SHP77 treated with DMSO at 0.1 percent for 48 hours (cell line): ENCODE data around the gene FBXW7.
"Not testable (repeated sequence)": the region's sequence is repeated elsewhere in the genome, so short reads cannot be mapped to it uniquely, and the experiment has no call there.

ENCODE experiments used
- DNase-seq: peaks from one replicate; lab custom pipeline; 2025; lab: John Stamatoyannopoulos, UW

Gene FBXW7

GRCh38 chr4:152535903-152536544 is at the start of gene FBXW7:
Gene FBXW7, minus strand, starts transcription at chr4:152536092. Its CDS starts 124,289 bp downstream, at chr4:152411803.
- peak; percentile 82 for DNase-seq

- DNase-seq, result no peak
These were observed 49.1 kb upstream of the FBXW7 start for GRCh38 chr4:152585023-152585441.

GRCh38 chr4:152581536-152582160 is 45.8 kb upstream of the FBXW7 start:
- no peak for DNase-seq

DNA sequence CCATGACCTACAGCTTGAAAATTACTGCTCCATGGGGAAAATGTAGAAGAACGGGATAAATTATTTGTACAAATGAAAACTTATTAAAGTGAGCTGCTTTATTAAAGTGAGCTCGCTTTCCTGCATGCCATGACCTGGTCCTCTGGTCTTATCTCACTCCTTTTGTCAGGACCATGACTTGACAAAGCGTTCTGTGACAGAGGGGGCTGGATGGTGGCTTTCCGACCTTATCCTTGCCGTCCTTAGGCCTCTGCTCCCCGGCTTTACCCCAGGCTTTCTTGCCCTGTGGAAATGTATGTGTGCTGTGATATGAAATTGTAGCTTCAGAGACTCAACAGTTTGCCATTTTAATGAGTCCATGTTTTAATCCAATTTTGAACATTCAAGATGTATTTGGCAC is 44.0 kb upstream of the FBXW7 start:
- DNase-seq, result no peak

DNA sequence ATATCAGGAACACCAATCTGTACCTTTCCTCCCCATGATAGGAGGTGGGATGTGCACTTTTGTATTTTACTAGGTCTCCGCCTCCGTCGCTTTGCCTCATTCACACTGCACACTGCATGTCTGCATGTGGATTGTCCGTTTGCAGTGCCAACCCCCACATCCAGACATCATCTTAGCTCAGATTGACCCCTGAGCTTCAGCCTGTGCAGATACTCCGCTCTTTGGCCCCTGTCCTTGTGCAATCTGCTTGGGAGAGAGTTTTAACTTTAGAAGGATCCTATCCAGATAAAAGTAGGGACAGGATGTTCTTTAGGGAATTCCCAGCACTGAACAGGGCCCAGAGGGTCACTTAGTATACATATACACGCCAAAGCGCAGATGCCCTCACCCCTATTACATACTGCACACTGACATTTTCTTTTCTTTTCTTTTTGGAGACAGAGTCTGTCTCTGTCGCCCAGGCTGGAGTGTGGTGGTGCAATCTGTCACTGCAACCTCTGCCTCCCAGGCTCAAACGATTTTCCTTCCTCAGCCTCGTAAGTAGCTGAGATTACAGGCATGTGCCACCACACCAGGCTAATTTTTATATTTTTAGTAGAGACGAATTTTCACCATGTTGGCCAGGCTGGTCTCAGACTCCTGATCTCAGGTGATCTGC is 43.3 kb upstream of the FBXW7 start:
- no peak for DNase-seq

DNA sequence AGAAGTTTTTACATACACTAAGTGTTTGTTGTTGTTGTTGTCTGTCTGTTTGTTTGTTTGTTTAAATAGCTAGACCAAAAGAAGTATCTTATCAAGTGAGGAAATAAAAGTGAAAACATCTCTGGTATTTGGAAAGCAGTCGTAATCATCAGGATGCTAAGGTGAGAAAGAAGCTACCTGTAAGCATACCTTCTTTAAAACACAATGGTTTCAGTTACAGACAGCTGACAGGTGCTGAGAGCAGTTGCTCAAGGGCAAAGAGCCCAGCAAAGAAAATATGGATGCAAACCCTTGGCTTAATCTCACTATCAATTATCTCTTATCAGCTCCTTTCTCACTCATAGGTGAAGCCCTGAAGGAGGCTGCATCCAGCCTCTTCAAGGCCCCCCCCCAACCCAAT is 42.8 kb upstream of the FBXW7 start:
- no peak for DNase-seq

GRCh38 chr4:152577708-152578396 is 42.0 kb upstream of the FBXW7 start:
- DNase-seq, result no peak

GRCh38 chr4:152575533-152575932 is 39.6 kb upstream of the FBXW7 start:
- no peak for DNase-seq

- no peak for DNase-seq
These were observed 38.0 kb upstream of the FBXW7 start for GRCh38 chr4:152573861-152574260.

GRCh38 chr4:152572417-152573086 is 36.7 kb upstream of the FBXW7 start:
- no peak for DNase-seq

- no peak for DNase-seq
These were observed 35.9 kb upstream of the FBXW7 start for GRCh38 chr4:152571770-152572169.

- DNase-seq, result no peak
These were observed 35.4 kb upstream of the FBXW7 start for GRCh38 chr4:152571296-152571695.

- no peak for DNase-seq
These were observed 29.4 kb upstream of the FBXW7 start for GRCh38 chr4:152565333-152565732.

GRCh38 chr4:152564336-152564735 is 28.4 kb upstream of the FBXW7 start:
- DNase-seq, result no peak

DNA sequence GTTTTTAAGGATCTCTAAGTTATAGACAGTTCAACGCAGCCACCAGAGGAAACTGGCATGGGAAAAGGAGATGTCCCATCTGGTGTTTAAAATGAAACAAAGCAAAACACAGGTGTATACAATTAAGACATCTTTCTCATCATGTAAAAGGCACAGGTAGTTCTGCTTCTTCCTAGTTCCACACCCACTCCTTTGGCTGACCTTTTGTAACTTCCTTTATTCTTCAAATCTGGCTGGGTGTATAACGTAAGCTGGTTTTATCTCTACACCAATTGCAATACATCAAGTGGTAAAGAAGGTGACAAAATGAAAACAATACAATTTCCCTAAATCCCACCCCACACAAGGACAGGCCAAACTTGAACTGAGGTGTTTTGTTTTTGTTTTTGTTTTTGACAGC is 27.3 kb upstream of the FBXW7 start:
- no peak for DNase-seq

DNA sequence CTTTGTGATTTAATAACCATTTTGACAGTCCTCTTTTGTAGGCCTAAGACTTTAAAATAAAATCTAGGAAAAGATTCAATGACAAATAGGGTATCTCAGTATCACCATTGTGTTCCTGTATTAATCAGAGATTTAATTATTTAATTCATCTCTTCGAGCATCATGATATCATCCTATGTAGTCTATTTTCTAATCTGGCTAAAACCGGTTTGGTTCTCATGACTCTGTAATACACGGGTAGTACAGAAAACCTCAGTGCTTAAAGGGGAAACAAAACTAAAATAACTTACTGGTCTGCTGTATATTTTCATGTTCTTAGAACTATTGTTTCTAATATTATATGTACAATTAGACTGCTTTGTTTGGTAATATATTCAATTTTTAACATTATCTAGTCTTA is 23.7 kb upstream of the FBXW7 start:
- DNase-seq, result no peak

GRCh38 chr4:152558396-152558795 is 22.5 kb upstream of the FBXW7 start:
- no peak for DNase-seq

- DNase-seq, result no peak
These were observed 20.9 kb upstream of the FBXW7 start for GRCh38 chr4:152556834-152557233.

DNA sequence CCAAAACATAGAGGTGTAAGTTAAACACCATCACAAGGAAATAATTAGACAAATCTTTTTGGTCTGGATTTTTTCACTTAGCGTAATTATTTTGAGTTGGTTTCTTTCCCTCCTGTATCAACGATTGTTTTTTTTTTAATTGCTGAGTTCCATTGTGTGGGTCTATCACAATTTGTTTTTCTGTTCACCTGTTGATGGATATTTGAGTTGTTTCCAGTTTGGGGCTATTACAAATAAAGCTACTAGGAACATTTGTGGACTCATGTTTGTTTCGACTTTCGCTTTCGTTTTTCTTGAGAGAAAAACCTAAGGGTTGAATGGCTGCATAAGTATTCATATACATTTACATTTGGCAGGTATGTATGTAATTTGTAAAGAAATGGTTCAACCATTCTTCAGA is 20.4 kb upstream of the FBXW7 start:
- DNase-seq, result no peak

DNA sequence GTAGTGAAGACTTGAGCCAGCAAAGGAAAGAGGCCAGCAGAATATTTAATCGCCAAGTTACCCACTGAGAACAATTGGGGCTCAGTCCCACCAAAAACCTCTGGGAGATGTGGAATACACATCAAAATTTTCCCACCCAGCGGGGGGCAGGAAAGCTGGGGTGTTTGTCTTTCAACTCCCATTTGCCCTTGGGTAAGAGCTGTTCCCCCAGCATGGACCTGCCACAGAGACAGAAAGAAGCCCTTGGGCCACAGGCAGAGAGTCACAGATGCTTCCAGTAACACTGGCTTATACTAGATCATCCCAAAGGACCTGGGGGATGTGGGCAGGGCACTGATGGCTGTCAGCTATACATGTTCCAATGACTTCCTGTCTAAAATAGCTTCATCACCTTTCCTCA is 18.9 kb upstream of the FBXW7 start:
- DNase-seq, result no peak

DNA sequence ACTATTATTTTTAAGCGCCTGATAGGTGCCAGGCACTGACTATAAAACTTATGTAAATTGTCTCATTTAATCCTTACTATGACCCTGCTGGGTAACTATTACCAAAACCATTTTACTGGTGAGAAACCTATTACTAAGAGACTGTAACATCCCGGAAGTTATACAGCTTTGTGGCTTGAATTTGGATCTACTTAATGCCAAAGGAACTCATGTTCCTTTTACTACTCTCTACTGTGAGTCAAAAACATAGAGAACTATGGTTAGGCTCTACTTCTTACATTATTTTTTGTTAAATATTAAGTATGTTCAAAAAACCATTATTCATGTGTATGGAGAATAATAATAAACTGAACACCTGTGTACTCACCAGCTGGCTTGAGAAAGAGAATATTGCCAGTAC is 14.8 kb upstream of the FBXW7 start:
- not testable (repeated sequence) for DNase-seq

GRCh38 chr4:152545088-152545487 is 9.2 kb upstream of the FBXW7 start:
- DNase-seq, result no peak
